GM18858 (cell line): Measurements from ENCODE around the gene TAF1D.
A peak's percentile ranks its signal among the peaks of the same experiment; 100 is the strongest.
"Not testable (repeated sequence)": the region's sequence is repeated elsewhere in the genome, so short reads cannot be mapped to it uniquely, and the experiment has no call there.

Experiments
- ATAC-seq: cut with Tn5 transposase; IDR thresholded peaks from one replicate; pipeline ENCODE4 v1.9.1; 2021; ENCODE audit not compliant: unreplicated experiment

TAF1D gene

GRCh38 chr11:93741094-93741881, at the start of gene TAF1D, which contains the start of gene C11orf54:
Gene TAF1D (minus strand): TSS chr11:93741495. CDS start chr11:93739304, 2,191 bp downstream.
Gene C11orf54 (plus strand): TSS chr11:93741672. CDS start chr11:93747394, 5,722 bp downstream.
- peak; percentile 78 for ATAC-seq

DNA sequence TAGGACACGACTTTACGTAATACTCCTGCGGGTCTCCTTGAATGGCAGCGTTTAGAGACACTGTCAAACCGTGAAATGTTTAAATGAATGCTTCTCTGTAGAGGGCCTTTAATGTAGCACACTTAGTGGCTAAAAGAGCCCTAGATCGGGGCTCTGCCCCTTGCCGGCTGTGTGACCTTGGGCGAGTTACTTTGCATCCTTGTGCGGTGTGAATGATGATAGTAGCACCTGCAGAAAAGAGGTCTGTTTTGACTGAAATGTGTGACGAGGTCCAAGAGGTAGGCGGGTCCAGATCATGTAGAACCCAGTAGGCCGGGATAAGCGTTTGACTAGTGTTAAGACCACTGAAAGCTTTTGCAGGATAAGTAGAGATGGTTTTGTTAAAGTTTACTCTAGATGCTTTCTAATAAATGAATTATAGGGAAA, 43.7 kb upstream of the TAF1D start:
- ATAC-seq, result peak; percentile 36

DNA sequence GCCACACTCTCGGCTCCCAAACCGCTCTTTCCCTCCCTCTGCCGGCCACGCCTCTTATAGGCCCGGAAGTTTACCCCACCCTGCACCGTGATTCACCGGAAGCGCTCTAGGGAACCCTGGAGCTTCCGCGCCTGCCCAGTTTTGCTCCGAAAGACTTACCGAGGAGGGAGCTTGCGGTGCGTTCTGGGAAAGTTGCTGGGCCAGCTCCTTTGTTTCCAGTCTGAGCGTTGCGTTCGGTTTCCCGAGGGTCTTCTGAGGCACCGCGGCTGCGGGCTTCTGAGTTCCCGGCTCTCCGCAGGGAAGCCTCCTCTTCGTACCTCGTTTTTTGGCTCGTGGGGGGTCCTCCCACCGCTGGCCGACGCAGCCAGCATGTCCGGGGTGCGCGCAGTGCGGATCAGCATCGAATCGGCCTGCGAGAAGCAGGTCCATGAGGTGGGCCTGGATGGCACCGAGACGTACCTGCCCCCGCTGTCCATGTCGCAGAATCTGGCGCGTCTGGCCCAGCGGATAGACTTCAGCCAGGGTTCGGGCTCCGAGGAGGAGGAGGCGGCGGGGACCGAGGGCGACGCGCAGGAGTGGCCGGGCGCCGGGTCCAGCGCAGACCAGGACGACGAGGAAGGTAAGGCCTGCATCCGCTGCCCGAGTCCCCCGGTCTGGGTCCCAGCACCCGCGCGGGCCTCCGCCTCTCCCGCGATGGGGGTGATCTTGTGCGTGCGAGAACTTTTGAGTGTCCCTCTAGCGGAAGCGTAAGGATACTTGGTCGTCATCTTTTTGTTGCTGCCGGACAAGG, 43.0 kb upstream of the TAF1D start, which contains the start of gene MED17:
TSS of gene MED17 (plus strand) at position 138 of the 790 bp plus-strand sequence. CDS start at position 370, 232 bp downstream.
- ATAC-seq, result peak; percentile 93

DNA sequence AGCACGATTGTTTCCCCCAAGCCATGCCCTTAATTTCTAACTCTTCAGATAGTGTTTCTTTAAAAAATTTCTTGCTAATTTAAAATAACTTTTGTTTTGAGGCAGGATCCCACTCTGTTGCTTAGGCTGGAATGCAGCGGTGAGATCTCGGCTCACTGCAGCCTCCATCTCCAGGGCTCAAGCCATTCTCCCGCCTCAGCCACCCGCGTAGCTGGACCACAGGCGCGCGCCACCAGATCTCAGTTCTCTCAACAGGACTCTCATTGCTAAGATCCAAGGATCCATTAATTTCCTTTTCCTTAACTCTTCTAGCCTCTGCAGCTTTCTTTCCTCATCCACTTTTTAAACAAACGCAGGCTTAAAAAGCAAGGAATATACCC, 42.5 kb upstream of the TAF1D start:
- ATAC-seq, result peak; percentile 26

DNA sequence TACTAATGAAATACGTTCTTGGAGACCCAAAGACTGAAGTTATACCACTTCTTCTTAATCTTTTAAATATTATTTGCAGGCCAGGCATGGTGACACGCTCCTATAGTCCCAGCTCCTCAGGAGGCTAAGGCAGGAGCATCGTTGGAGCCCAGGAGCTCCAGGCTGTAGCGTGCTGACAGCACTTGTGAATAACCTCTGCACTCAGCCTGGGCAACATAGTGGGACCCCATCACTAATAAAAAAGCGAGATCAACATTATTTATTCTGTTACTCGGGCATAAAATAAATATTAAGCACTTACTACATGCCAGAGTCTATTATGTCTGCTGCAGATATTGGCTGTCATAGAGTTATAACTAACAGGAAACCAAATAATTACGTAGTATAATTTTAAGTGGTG, 42.1 kb upstream of the TAF1D start:
- ATAC-seq, result no peak

DNA sequence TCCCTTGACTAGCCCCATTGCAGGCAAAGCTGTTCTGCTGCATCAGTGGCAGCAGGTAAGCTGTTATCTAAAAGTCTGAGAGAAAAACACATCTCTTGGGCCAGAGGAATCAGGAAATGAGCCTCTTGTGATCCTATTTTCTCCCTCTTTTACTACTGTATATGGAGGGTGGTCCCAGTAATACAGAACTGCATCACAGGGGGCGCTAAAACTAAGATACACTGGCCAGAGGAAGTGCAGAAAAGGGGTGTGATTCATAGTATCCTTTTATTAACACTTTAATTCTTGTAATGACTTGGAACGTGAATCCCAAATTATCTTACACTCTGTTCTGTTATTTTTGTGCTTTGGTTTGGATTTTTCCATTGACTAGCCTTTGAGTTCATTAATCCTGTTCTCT, 34.0 kb upstream of the TAF1D start:
- no peak for ATAC-seq

DNA sequence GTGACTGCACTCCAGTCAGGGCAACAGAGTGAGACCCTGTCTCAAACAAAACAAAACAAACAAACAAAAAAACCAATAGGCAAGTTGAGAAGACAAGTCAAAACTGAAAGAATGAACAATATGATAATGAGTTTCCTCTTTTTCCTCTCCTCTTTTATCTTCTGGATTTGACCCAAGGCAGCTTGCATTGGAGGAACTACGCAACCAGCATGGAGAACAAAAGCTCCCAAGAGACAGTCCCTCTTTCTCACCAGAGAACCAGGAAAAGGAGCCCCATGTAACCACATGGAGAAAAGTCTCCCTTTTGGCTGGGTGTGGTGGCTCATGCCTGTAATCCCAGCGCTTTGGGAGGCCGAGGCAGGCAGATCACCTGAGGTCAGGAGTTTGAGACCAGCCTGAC, 33.3 kb upstream of the TAF1D start:
- not testable (repeated sequence) for ATAC-seq

DNA sequence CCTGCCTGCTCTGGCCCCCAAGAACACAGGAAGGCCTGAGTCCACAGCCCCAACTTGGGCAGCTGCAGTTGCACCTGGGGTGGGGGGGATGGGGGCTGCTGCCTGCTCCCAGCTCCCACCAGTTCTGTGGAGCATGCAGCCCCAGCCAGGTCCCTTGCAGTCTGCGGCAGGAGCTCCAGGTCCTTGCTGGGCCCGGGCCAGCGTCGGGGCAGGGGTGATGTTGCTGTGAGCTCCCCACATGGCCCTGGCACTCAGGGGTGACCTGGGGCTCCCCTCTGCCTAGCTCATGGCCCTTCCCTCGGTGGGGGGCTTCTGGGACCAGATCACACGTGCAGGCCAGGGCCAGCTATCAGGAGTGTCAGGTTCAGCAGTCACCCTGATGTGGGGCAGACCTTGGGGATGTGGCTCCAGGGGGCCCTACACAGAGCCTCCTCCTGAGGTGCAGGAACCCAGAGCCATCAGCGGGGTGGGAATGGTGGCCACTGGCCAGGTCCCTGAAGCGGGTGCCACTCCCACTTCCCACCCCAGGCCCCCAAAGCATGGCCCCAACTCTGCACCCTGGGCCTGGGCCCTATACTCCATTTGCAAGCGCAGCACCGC, 32.4 kb upstream of the TAF1D start:
- ATAC-seq, result no peak

GRCh38 chr11:93773045-93773477, 31.8 kb upstream of the TAF1D start:
- no peak for ATAC-seq

DNA sequence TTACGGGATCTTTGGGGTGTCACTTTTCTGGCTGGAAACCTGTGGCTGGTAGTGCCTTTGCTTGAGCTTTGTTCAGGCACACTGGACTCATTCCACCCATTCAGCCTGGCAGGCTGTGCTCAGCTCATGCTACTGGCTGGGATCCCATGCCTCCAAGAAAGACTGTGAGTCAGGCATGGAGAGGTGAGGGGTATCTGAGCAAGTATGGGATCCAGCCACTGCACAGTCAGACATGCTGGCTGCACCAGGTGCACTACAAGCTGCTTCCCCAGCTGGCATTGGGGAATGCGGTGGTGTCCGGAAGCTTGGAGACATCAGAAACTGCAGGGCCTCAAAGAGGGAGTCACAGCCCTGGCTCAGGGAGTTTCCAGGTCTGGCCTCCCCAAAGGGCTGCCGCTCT, 30.8 kb upstream of the TAF1D start:
- no peak for ATAC-seq

- no peak for ATAC-seq
These were observed 28.9 kb upstream of the TAF1D start for GRCh38 chr11:93770160-93770559.

GRCh38 chr11:93767018-93767417, 25.7 kb upstream of the TAF1D start:
- no peak for ATAC-seq

- ATAC-seq, result no peak
These were observed 25.2 kb upstream of the TAF1D start for GRCh38 chr11:93766504-93766903.

- no peak for ATAC-seq
These were observed 24.3 kb upstream of the TAF1D start for GRCh38 chr11:93765551-93765950.

DNA sequence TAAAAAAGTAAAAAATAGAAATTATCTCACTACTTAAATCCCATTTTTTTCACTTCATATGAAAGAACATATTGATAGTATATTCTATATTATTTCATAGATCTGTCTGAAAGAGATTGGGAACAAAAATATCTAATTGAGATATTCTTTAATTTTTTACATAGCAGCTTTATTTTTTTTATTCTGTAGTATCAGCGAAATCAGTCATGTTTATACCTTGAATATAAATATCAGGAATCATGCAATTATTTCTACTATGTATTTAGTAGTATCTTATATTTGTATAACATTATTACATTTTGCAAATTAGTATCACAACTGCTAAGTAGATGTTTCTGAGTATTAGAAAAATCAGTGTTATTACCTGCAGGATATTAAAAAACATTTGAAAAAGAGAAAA, 20.6 kb upstream of the TAF1D start:
- ATAC-seq, result no peak

DNA sequence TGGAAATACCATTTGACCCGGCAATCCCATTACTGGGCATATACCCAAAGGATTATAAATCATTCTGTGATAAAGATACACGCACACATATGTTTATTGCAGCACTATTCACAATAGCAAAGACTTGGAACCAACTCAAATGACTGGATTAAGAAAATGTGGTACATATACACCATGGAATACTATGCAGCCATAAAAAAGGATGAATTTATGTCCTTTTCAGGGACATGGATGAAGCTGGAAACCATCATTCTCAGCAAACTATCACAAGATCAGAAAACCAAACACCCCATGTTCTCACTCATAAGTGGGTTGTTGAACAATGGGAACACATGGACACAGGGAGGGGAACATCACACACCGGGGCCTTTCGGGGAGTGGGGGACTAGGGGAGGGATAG, 17.8 kb upstream of the TAF1D start:
- ATAC-seq, result not testable (repeated sequence)

DNA sequence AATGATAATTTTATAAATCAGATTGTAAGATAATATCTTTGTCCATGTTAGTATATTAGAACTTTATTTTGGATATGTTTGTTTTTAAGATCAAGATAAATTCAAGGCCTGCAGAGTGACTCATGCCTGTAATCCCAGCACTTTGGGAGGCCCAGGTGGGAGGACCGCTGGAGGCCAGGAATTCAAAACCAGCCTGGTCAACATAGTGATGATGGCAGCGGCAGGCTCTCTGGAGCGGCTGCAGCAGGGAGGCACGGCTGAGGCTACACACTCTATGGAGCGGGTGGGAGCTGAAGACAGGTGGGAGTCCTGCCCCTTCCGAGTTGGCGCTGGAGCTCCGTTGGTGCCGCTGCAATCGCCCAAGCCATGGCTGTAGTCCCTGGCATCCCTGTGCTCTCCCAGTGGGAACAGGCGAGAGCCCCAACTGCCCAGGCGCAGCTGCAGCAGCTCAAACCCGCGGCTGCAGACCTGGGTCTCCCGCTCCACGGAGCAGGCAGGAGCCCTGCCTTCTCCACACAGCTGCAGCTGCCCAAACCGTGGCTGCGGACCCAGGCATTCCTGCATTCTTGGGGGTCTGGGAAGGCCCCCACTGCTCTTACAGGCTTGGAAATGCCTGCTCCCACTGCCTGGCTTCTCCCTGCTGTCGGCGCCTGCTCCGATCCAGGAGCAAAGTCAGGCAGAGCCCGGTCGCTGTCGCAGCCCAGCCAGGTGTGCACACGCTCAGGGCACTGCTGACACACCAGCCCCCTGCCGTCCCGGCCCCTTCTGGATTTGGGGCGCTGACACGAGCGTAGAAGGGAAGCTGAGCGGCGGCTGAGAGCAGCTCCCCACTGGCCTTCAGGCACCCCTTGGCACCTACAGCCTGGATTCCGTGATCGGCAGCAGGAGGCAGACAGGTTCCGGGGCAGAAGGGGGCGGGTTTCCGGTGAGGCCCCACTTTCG, 16.9 kb upstream of the TAF1D start:
- no peak for ATAC-seq

- ATAC-seq, result no peak
These were observed 16.0 kb upstream of the TAF1D start for GRCh38 chr11:93757301-93757700.

DNA sequence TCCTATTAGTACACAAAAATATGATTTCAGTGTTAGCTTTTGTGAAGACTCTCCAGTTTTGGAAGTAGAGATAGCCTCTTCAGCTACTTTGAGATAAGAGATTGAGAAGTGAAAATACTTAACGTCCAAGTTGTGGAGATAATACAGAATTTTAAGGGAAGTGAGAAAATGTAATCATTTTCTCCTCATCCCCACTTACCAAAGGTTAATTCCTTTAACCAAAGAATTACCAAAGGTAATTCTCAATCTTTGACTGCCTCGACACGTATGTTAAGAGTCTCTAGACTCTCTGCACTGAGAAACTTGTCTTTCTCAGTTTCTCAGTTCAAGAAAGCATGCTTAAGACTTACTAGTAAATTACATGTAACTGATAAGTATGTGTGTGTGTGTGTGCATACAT, 15.5 kb upstream of the TAF1D start:
- no peak for ATAC-seq

DNA sequence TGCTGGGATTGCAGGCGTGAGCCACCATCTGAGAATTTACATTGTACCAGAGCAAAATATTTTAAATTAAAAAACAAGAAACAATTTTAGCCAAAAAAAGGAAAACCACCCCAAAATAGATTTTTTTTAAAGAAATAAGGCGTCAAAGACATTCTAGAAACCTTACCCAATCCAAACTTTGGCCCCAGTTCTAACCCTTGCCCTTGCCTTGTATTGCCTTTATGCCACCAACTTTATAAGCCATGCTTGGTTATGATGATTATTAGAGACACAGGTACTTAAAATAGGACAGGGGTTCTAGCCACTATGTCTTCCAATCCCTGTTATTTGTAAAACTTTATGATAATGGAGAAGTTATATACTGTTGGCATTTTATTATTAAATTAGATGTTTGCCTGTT, 11.9 kb upstream of the TAF1D start:
- no peak for ATAC-seq
